ENCODE data around the gene FOXL2NB. TPM values are rescaled to one million over a fixed set of nuclear protein-coding genes. Genes with fewer than 3 reads are reported as not detected.

The FOXL2NB gene
- total RNA-seq, 4 donors from 2014 or later: not detected

DNA sequence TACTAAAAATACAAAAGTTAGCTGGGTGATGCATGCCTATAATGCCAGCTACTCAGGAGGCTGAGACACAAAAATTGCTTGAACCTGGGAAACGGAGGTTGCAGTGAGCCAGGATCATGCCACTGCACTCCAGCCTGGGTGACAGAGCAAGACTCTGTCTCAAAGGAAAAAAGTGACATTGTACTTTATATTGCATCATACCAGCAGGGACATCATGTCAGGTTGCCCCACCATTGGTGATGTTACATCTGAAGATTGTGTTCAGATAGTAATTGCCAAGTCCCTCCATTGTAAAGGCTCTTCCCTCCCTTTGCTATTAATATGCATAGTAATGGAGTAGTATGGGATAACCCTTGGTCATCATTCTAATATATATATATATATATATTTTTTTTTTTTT is 44.8 kb upstream of the FOXL2NB start:
- 71 to 95% methylated on average over 1 of the region's 1 CpG for WGBS, 2 donors
- no peak for DNase-seq (ENCODE audit: low spot score in 2 of 2)
- TF ChIP-seq, protein P1, sequence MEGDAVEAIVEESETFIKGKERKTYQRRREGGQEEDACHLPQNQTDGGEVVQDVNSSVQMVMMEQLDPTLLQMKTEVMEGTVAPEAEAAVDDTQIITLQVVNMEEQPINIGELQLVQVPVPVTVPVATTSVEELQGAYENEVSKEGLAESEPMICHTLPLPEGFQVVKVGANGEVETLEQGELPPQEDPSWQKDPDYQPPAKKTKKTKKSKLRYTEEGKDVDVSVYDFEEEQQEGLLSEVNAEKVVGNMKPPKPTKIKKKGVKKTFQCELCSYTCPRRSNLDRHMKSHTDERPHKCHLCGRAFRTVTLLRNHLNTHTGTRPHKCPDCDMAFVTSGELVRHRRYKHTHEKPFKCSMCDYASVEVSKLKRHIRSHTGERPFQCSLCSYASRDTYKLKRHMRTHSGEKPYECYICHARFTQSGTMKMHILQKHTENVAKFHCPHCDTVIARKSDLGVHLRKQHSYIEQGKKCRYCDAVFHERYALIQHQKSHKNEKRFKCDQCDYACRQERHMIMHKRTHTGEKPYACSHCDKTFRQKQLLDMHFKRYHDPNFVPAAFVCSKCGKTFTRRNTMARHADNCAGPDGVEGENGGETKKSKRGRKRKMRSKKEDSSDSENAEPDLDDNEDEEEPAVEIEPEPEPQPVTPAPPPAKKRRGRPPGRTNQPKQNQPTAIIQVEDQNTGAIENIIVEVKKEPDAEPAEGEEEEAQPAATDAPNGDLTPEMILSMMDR (IDR thresholded peaks at IDR 0.05): no peak
- TF ChIP-seq POLR2A (IDR thresholded peaks at IDR 0.05): no peak
- intact Hi-C loops (cut with DNase I; ENCODE audit: low total_unique reads): no loop called here
- no peak overlapping the region for H3K4me3 ChIP-seq (ENCODE audit: low read depth, poor library complexity, severe bottlenecking)

DNA sequence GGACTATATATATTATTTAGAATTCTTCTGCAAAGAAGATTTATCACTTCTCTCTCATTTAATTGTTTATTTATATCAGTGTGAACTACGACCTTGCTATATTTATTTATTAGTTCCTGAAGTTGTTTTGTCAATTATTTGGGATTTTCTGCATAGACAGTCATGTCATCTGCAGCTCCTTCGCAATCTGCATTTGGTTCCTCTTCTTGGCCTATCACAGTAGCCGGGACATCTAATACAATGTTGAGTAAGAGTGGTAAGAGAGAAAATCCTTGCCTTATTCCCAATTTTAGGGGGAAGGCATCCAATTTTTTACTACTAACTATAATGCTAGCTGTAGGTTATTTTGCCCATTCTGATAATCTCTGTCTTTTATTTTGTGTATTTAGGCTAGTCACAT is 39.5 kb upstream of the FOXL2NB start:
- TF ChIP-seq, protein P1 (IDR thresholded peaks at IDR 0.05): no peak
- H3K4me3 ChIP-seq (ENCODE audit: low read depth, poor library complexity, severe bottlenecking): no peak overlapping the region
- WGBS, 2 donors: 86 to 95% methylated on average over 3 of the region's 3 CpGs
- intact Hi-C loops (cut with DNase I; ENCODE audit: low total_unique reads): no loop called here
- DNase-seq (ENCODE audit: low spot score in 2 of 2): no peak

GRCh38 chr3:138908846-138909245 is 38.2 kb upstream of the FOXL2NB start:
- no peak for TF ChIP-seq POLR2A (IDR thresholded peaks at IDR 0.05)
- TF ChIP-seq, protein P1 (IDR thresholded peaks at IDR 0.05): no peak
- DNase-seq (ENCODE audit: low spot score in 2 of 2): no peak
- H3K4me3 ChIP-seq (ENCODE audit: low read depth, poor library complexity, severe bottlenecking): no peak overlapping the region
- intact Hi-C loops (cut with DNase I; ENCODE audit: low total_unique reads): no loop called here
- WGBS, 2 donors: 93 to 97% methylated on average over 5 of the region's 5 CpGs

GRCh38 chr3:138909904-138910303 is 37.1 kb upstream of the FOXL2NB start:
- intact Hi-C loops (cut with DNase I; ENCODE audit: low total_unique reads): no loop called here
- DNase-seq (ENCODE audit: low spot score in 2 of 2): no peak
- H3K4me3 ChIP-seq (ENCODE audit: low read depth, poor library complexity, severe bottlenecking): no peak overlapping the region
- TF ChIP-seq, protein P1 (IDR thresholded peaks at IDR 0.05): no peak
- TF ChIP-seq POLR2A (IDR thresholded peaks at IDR 0.05): no peak

- H3K4me3 ChIP-seq (ENCODE audit: low read depth, poor library complexity, severe bottlenecking): no peak overlapping the region
- DNase-seq (ENCODE audit: low spot score in 2 of 2): no peak
- WGBS, 2 donors: 88 to 89% methylated on average over 1 of the region's 1 CpG
- intact Hi-C loops (cut with DNase I; ENCODE audit: low total_unique reads): no loop called here
- TF ChIP-seq, protein P1 (IDR thresholded peaks at IDR 0.05): no peak
- TF ChIP-seq POLR2A (IDR thresholded peaks at IDR 0.05): no peak
These were observed 35.4 kb upstream of the FOXL2NB start for GRCh38 chr3:138911621-138912020.

DNA sequence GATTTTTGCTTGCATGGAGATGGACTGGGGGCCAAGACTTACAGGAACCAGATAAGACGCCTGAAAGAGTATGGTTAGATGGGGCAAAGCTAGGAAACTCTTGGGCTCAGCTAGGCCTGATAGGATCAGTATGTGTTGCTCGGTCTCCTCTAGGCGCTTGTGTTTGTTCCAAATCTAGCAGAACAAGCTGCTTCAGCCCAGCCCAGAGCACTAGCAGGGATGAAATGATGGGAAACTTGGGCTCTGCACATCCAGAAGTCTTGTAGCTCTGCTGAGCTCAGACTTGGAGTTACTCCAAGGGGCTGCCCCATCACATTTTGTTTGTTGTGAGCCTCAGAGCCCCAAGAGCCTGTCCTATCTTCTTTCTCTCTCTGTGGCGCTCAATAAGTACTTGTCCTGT is 34.8 kb upstream of the FOXL2NB start:
- TF ChIP-seq POLR2A (IDR thresholded peaks at IDR 0.05): no peak
- TF ChIP-seq, protein P1 (IDR thresholded peaks at IDR 0.05): no peak
- DNase-seq (ENCODE audit: low spot score in 2 of 2): no peak
- intact Hi-C loops (cut with DNase I; ENCODE audit: low total_unique reads): no loop called here
- 50 to 57% methylated on average over 4 of the region's 4 CpGs for WGBS, 2 donors
- no peak overlapping the region for H3K4me3 ChIP-seq (ENCODE audit: low read depth, poor library complexity, severe bottlenecking)
